ENCODE data around the gene ACTC1.

ACTC1 gene

GRCh38 chr15:34753236-34753894 lies 42.0 kb downstream of the ACTC1 start:
- Histone ChIP-seq H3K4me3 (ENCODE audit: low read length) (no peak overlapping the region), H3K27me3 (ENCODE audit: control insufficient read depth, insufficient read depth, low read length) (peaks cover 40% of the 10 kb centered on the region)

DNA sequence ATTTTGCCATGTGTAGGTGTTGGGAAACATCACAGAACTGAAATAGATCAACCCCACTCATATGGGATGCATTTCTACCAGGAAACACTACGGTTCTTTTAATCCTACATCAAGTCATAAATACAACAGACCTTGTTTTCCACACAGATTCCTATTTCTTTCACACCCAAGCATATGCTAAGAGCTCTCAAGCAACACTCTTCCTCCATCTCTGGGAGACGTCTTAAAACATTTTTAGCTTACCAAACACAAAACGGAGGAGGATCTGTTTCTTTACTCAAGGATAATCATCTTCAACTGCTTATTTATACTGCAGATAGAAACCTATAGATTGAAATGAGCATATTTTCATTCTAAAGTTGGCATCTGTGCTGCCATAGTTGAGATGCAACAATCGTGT lies 45.7 kb downstream of the ACTC1 start:
- H3K4me1 ChIP-seq (ENCODE audit: control insufficient read depth, insufficient read depth, low read length), result no peaks in the 10 kb centered on the region
- H3K27me3 ChIP-seq (ENCODE audit: control insufficient read depth, insufficient read depth, low read length), result peaks cover 19% of the 10 kb centered on the region
- H3K9me3 ChIP-seq (ENCODE audit: control insufficient read depth, low read length), result no peaks in the 10 kb centered on the region
- no peak overlapping the region for H3K9ac ChIP-seq (ENCODE audit: low read length)
- H3K4me3 ChIP-seq (ENCODE audit: low read length), result no peak overlapping the region
- H3K36me3 ChIP-seq (ENCODE audit: control insufficient read depth, insufficient read depth, low read length), result no peaks in the 10 kb centered on the region

More at GRCh38 chr15:34753236-34753894, 42.0 kb downstream of the ACTC1 start:
- Histone ChIP-seq H3K4me1 (ENCODE audit: control insufficient read depth, insufficient read depth, low read length) (no peaks in the 10 kb centered on the region), H3K9me3 (ENCODE audit: control insufficient read depth, low read length) (no peaks in the 10 kb centered on the region), H3K36me3 (ENCODE audit: control insufficient read depth, insufficient read depth, low read length) (no peaks in the 10 kb centered on the region), H3K9ac (ENCODE audit: low read length) (no peak overlapping the region)

All from mucosa of stomach (tissue), 1 donor.